GM12891 (cell line): Measurements from ENCODE around the gene ZDHHC3.

ENCODE experiments used
- PAX5 ChIP-seq: IDR thresholded peaks from 2 replicates; pipeline ENCODE4 v1.6.1; 2011; ENCODE audit warnings: low read length, moderate library complexity, mild to moderate bottlenecking; ENCODE audit not compliant: insufficient read depth, severe bottlenecking
- POLR2A ChIP-seq: IDR thresholded peaks from 2 replicates; pipeline ENCODE4 v1.6.1; 2011; ENCODE audit warnings: low read depth, low read length, control low read depth
- POLR2AphosphoS5 ChIP-seq: IDR thresholded peaks from 2 replicates; pipeline ENCODE4 v1.6.1; 2011; ENCODE audit warnings: low read depth, low read length, control low read depth
- POU2F2 ChIP-seq: IDR thresholded peaks from 2 replicates; pipeline ENCODE4 v1.6.1; 2011; ENCODE audit warnings: low read depth, mild to moderate bottlenecking, control low read depth, low read length, moderate library complexity
- SPI1 ChIP-seq: IDR thresholded peaks from 2 replicates; pipeline ENCODE4 v1.6.1; 2011; ENCODE audit warnings: low read depth, low read length, control low read depth
- TAF1 ChIP-seq: IDR thresholded peaks from 2 replicates; pipeline ENCODE4 v1.6.1; 2011; ENCODE audit warnings: low read depth, low read length, control low read depth

GRCh38 chr3:44924457-44925084 lies 51.4 kb downstream of the ZDHHC3 start:
- no peak for TF ChIP-seq POLR2A
- no peak for TF ChIP-seq POLR2AphosphoS5
- no peak for TF ChIP-seq TAF1
- no peak for TF ChIP-seq SPI1
- TF ChIP-seq PAX5: no peak
- TF ChIP-seq POU2F2: no peak
